Upper lobe of left lung (tissue), 4 donors: ENCODE data around the gene CTDNEP1.

Experiments used
- CTCF ChIP-seq, 6 experiments: fragments of 450-650 bp in 4 of 6; fragments of 200-600 bp in 2 of 6; sonication (generic) in 2 of 6; IDR thresholded peaks; one replicate each; pipeline ENCODE4 v1.5.1; 2016 to 2019; ENCODE audit warnings: antibody characterized with exemption in 6 of 6
- EP300 ChIP-seq, 4 donors: sonication (generic); formaldehyde crosslinking; IDR thresholded peaks; one replicate each; pipeline ENCODE4 v1.5.1; 2017; ENCODE audit warnings: antibody characterized with exemption in 4 of 4, control low read depth in 2 of 4
- POLR2A ChIP-seq, 4 donors: fragments of 450-650 bp; IDR thresholded peaks; one replicate each; pipeline ENCODE4 v1.5.1; 2016 to 2017; ENCODE audit warnings: antibody characterized with exemption in 4 of 4, mild to moderate bottlenecking in 2 of 4
- POLR2AphosphoS5 ChIP-seq, 2 donors: sonication (generic); formaldehyde crosslinking; IDR thresholded peaks; one replicate each; pipeline ENCODE4 v1.5.1; 2017; ENCODE audit warnings: antibody characterized with exemption in 2 of 2

DNA sequence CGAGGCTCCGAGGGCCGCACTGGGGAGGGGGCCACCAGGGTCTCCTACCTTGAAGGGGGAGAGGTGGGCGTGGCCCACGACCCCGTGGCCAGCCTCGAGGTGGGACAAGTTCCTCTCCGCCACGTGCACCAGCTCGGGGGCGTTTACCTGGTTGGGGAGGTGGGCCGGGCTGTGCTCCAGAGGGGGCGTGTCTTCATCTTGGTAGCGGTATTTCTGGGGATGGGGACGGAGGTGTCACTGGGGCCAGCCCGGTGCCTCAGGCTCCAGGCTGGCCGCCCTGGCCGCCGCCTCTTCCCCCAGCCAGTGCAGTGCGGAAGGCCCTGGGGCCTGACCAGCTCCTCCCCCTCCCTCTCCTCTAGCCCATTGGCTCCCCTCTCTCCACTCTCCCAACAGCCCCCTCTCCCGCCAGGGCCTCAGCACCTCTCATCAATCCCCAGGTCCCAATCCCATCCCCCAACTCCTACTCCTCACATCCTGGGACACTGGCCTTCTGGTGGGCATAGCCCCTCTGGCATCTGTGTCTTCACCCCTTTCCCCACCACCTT lies 43.4 kb downstream of the CTDNEP1 start:
- TF ChIP-seq EP300 (IDR thresholded peaks at IDR 0.05) (no peak), CTCF (IDR thresholded peaks at IDR 0.05) (no peak), POLR2A (IDR thresholded peaks at IDR 0.05) (no peak), POLR2AphosphoS5 (IDR thresholded peaks at IDR 0.05) (no peak)
